ENCODE data around the gene PHACTR3.
A peak's percentile ranks its signal among the peaks of the same experiment; 100 is the strongest.

Gene PHACTR3

DNA sequence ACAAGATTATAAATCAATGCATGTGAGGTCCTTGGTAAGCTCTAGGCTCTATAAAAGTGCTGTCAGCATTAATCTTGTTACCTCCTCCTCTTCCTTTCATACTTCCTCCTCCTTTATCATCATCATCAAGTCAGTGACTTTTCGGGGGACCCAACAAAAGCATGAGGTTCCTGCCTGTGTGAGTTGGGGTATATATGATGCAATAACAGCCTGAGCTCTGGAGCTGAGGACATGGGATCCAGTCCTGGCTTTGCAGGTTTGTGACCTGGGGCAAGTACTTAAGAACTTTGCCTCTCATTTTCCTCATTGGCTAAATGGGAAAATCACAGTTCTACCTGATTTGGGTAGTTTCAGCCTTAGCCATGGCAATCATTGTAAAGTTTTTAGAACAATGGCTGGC lies 7.1 kb upstream of the PHACTR3 start:
- TF ChIP-seq TAF1 (IDR thresholded peaks at IDR 0.05; ENCODE audit: low read depth) (no peak), TCF12 (IDR thresholded peaks at IDR 0.05; ENCODE audit: low read depth) (no peak), EP300 (IDR thresholded peaks at IDR 0.05; ENCODE audit: borderline replicate concordance) (no peak), CEBPB (IDR thresholded peaks at IDR 0.05) (no peak), ZBTB7A (IDR thresholded peaks at IDR 0.05; ENCODE audit: low read depth) (no peak), RAD21 (IDR thresholded peaks at IDR 0.05; ENCODE audit: low read depth) (no peak), FOXM1 (IDR thresholded peaks at IDR 0.05; ENCODE audit: borderline replicate concordance, low read depth) (no peak), MAX (IDR thresholded peaks at IDR 0.05) (no peak), TEAD4 (IDR thresholded peaks at IDR 0.05) (no peak), EGR1 (IDR thresholded peaks at IDR 0.05) (no peak), CREB1 (IDR thresholded peaks at IDR 0.05; ENCODE audit: low read depth) (no peak), YY1 (IDR thresholded peaks at IDR 0.05; ENCODE audit: low read depth) (no peak), NFIC (IDR thresholded peaks at IDR 0.05) (no peak)
- TF ChIP-seq, protein P1, sequence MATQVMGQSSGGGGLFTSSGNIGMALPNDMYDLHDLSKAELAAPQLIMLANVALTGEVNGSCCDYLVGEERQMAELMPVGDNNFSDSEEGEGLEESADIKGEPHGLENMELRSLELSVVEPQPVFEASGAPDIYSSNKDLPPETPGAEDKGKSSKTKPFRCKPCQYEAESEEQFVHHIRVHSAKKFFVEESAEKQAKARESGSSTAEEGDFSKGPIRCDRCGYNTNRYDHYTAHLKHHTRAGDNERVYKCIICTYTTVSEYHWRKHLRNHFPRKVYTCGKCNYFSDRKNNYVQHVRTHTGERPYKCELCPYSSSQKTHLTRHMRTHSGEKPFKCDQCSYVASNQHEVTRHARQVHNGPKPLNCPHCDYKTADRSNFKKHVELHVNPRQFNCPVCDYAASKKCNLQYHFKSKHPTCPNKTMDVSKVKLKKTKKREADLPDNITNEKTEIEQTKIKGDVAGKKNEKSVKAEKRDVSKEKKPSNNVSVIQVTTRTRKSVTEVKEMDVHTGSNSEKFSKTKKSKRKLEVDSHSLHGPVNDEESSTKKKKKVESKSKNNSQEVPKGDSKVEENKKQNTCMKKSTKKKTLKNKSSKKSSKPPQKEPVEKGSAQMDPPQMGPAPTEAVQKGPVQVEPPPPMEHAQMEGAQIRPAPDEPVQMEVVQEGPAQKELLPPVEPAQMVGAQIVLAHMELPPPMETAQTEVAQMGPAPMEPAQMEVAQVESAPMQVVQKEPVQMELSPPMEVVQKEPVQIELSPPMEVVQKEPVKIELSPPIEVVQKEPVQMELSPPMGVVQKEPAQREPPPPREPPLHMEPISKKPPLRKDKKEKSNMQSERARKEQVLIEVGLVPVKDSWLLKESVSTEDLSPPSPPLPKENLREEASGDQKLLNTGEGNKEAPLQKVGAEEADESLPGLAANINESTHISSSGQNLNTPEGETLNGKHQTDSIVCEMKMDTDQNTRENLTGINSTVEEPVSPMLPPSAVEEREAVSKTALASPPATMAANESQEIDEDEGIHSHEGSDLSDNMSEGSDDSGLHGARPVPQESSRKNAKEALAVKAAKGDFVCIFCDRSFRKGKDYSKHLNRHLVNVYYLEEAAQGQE (IDR thresholded peaks at IDR 0.05; ENCODE audit: low read depth), result no peak
- TF ChIP-seq, protein P2, sequence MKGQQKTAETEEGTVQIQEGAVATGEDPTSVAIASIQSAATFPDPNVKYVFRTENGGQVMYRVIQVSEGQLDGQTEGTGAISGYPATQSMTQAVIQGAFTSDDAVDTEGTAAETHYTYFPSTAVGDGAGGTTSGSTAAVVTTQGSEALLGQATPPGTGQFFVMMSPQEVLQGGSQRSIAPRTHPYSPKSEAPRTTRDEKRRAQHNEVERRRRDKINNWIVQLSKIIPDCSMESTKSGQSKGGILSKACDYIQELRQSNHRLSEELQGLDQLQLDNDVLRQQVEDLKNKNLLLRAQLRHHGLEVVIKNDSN (IDR thresholded peaks at IDR 0.05), result no peak

DNA sequence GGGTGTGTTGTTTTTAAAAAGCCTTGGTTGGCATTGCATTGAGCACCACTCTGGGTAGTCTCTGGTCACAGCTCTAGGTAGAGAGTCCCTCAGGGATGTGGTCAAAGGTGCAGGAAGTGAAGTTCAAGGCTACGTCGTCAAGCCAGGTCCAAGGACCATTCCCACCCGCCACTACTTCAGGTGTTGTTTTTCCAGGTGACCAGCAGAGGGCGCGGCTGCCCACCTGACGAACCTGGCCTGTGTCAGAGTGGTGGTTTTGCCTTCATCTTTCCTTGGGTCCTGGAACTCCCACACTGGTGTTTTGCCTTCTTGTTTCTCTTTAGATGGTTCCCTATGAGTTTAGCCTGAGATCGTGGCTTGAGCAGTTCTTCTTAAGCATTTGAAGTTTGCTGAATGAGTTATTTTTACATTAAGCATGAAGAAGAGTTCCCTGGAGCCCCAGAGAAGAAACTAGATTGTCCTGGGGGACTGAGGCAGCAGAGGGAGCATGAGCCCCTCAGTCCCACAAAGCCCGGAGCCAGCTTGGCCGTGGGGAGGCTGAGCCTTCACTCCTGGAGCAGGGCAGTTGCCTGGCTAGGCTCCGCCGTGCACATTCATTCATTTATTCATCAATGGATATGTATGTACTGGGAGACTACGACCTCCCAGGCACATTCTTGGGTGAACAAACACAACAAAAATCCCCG lies 5.6 kb upstream of the PHACTR3 start:
- peak; percentile 67 for TF ChIP-seq RAD21 (IDR thresholded peaks at IDR 0.05; ENCODE audit: low read depth)
- no peak for TF ChIP-seq YY1 (IDR thresholded peaks at IDR 0.05; ENCODE audit: low read depth)

GRCh38 chr20:59599941-59600340 lies 4.4 kb upstream of the PHACTR3 start:
- TF ChIP-seq EGR1 (IDR thresholded peaks at IDR 0.05) (no peak), EP300 (IDR thresholded peaks at IDR 0.05; ENCODE audit: borderline replicate concordance) (no peak), NFIC (IDR thresholded peaks at IDR 0.05) (no peak), TEAD4 (IDR thresholded peaks at IDR 0.05) (no peak), MAX (IDR thresholded peaks at IDR 0.05) (no peak), CEBPB (IDR thresholded peaks at IDR 0.05) (no peak), CREB1 (IDR thresholded peaks at IDR 0.05; ENCODE audit: low read depth) (no peak), FOXM1 (IDR thresholded peaks at IDR 0.05; ENCODE audit: borderline replicate concordance, low read depth) (no peak), ZBTB7A (IDR thresholded peaks at IDR 0.05; ENCODE audit: low read depth) (no peak), RAD21 (IDR thresholded peaks at IDR 0.05; ENCODE audit: low read depth) (no peak), YY1 (IDR thresholded peaks at IDR 0.05; ENCODE audit: low read depth) (no peak), TCF12 (IDR thresholded peaks at IDR 0.05; ENCODE audit: low read depth) (no peak)
- TF ChIP-seq, protein P2 (IDR thresholded peaks at IDR 0.05), result no peak

GRCh38 chr20:59600472-59600871 lies 3.9 kb upstream of the PHACTR3 start:
- TF ChIP-seq ZBTB7A (IDR thresholded peaks at IDR 0.05; ENCODE audit: low read depth), result no peak
- TF ChIP-seq, protein P2 (IDR thresholded peaks at IDR 0.05), result no peak
- no peak for TF ChIP-seq RAD21 (IDR thresholded peaks at IDR 0.05; ENCODE audit: low read depth)
- no peak for TF ChIP-seq YY1 (IDR thresholded peaks at IDR 0.05; ENCODE audit: low read depth)
- no peak for TF ChIP-seq NFIC (IDR thresholded peaks at IDR 0.05)
- TF ChIP-seq, protein P1 (IDR thresholded peaks at IDR 0.05; ENCODE audit: low read depth), result no peak
- no peak for TF ChIP-seq EGR1 (IDR thresholded peaks at IDR 0.05)
- no peak for TF ChIP-seq TEAD4 (IDR thresholded peaks at IDR 0.05)
- no peak for TF ChIP-seq MAX (IDR thresholded peaks at IDR 0.05)
- TF ChIP-seq EP300 (IDR thresholded peaks at IDR 0.05; ENCODE audit: borderline replicate concordance), result no peak
- TF ChIP-seq CEBPB (IDR thresholded peaks at IDR 0.05), result no peak
- no peak for TF ChIP-seq TCF12 (IDR thresholded peaks at IDR 0.05; ENCODE audit: low read depth)
- TF ChIP-seq CREB1 (IDR thresholded peaks at IDR 0.05; ENCODE audit: low read depth), result no peak
- no peak for TF ChIP-seq TAF1 (IDR thresholded peaks at IDR 0.05; ENCODE audit: low read depth)
- no peak for TF ChIP-seq FOXM1 (IDR thresholded peaks at IDR 0.05; ENCODE audit: borderline replicate concordance, low read depth)

- TF ChIP-seq CEBPB (IDR thresholded peaks at IDR 0.05) (no peak), FOXM1 (IDR thresholded peaks at IDR 0.05; ENCODE audit: borderline replicate concordance, low read depth) (no peak), YY1 (IDR thresholded peaks at IDR 0.05; ENCODE audit: low read depth) (no peak), TEAD4 (IDR thresholded peaks at IDR 0.05) (no peak), TCF12 (IDR thresholded peaks at IDR 0.05; ENCODE audit: low read depth) (no peak), TAF1 (IDR thresholded peaks at IDR 0.05; ENCODE audit: low read depth) (no peak), CREB1 (IDR thresholded peaks at IDR 0.05; ENCODE audit: low read depth) (no peak)
- TF ChIP-seq, protein P1 (IDR thresholded peaks at IDR 0.05; ENCODE audit: low read depth), result no peak
Observed at GRCh38 chr20:59602546-59603080, 1.7 kb upstream of the PHACTR3 start.

Measured in Ishikawa (cell line).